ENCODE measurements around the gene VSIR. TPM values are rescaled to one million over a fixed set of nuclear protein-coding genes. Genes with fewer than 3 reads are reported as not detected.

Gene VSIR
- total RNA-seq, 1 donor from 2014 or later, result 65.6 TPM

GRCh38 chr10:71806704-71807556 is 33.6 kb upstream of the VSIR start:
- no peak for DNase-seq (ENCODE audit: low spot score)

DNA sequence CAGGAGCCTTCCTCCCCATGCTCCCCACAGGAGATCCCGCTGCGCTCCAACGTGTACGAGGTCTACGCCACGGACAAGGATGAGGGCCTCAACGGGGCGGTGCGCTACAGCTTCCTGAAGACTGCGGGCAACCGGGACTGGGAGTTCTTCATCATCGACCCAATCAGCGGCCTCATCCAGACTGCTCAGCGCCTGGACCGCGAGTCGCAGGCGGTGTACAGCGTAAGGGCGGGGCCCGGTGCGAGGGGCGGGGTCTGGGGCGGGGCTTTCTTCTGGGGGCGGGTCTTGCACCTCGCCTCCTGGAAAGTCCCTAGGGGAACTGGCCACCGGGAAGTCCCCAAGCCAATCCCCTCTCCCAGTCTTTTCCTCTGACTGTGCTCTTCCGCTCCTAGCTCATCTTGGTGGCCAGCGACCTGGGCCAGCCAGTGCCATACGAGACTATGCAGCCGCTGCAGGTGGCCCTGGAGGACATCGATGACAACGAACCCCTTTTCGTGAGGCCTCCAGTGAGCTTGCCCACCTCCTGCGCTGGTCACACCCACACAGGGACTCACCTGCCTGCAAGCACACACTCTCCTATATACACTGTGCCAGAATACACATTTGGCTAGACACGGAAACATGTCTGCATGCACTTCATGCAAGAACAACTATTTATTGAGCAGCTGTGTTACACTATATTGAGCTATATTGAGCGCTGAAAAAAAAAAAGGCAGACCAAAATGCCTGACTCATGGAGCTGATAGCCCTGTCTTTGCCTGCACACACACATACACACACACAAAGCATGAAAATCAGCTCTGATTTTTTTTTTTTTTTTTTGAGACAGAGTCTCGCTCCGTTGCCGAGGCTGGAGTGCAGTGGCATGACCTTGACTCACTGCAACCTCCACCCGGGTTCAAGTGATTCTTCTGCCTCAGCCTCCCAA is 32.7 kb upstream of the VSIR start:
- DNase-seq (ENCODE audit: low spot score), result no peak

- DNase-seq (ENCODE audit: low spot score), result no peak
These were observed 30.8 kb upstream of the VSIR start for GRCh38 chr10:71804077-71804476.

- no peak for DNase-seq (ENCODE audit: low spot score)
These were observed 29.6 kb upstream of the VSIR start for GRCh38 chr10:71802715-71803488.

DNA sequence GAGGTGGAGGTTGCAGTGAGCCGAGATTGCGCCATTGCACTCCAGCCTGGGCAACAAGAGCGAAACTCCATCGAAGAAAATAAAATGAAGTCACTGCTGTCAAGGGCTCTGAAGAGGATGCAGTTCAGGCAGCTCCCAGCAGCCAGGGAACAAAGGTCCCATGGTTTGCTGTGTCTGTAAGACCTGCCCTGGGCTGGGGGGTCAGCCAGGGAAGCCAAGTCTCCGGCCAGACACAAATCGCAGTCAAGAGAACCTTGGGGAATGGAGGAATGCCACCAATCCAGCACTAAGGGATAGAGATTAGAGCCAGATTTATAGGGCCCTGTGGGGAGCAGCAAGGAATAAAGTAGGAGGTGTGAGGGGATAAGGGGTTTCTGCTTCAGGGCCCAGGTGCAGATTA is 28.9 kb upstream of the VSIR start:
- no peak for DNase-seq (ENCODE audit: low spot score)

- no peak for DNase-seq (ENCODE audit: low spot score)
These were observed 28.0 kb upstream of the VSIR start for GRCh38 chr10:71801361-71801760.

- no peak for DNase-seq (ENCODE audit: low spot score)
These were observed 26.5 kb upstream of the VSIR start for GRCh38 chr10:71799608-71800453.

DNA sequence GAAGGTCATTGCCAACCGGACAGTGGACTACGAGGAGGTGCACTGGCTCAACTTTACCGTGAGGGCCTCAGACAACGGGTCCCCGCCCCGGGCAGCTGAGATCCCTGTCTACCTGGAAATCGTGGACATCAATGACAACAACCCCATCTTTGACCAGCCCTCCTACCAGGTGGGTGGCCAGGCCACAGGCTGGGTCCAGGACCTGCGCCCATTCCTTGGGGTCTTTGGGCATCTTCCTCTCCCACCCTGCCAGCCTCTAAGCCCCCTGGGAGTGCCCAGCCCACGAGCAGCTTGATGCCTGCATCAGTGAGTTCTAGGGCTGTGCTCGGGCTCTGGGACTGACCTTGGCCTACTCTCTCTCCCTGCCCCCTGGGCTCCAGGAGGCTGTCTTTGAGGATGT is 25.8 kb upstream of the VSIR start:
- no peak for DNase-seq (ENCODE audit: low spot score)

DNA sequence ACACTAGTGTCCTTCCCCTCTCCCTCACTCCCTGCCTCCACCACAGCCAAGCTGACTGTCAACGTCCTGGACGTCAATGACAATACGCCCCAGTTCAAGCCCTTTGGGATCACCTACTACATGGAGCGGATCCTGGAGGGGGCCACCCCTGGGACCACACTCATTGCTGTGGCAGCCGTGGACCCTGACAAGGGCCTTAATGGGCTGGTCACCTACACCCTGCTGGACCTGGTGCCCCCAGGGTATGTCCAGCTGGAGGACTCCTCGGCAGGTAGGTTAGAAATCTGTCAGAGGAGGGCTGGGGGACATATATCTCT is 24.9 kb upstream of the VSIR start:
- no peak for DNase-seq (ENCODE audit: low spot score)

- DNase-seq (ENCODE audit: low spot score), result no peak
These were observed 24.4 kb upstream of the VSIR start for GRCh38 chr10:71797533-71798307.

DNA sequence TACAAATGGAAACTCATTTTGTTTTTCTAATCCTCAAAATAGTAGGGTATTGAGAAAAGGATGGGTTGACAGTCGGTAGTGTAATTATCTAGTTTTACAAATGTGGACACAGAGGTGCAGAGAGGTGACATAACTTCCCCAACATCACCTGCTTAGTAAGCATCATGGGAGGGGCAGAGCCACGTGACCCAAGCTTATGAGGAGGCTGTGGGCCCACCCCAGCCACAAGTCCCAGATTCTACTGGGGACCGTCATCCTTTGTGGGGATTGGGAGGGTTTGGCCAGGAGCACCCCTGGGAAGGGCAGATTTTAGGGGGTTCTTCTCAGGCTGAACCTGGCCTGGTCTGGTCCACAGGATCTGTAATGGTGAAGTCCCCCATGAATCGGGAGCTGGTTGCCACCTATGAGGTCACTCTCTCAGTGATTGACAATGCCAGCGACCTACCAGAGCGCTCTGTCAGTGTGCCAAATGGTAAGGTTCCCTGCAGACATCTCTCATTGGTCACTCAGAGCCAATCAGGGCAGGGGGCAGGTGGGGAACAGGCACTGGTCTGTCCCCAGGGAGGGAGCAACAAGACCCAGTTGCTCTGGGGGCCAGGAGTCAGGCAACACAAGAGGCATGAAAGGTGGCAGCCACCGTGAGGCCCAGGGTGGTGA is 23.6 kb upstream of the VSIR start:
- DNase-seq (ENCODE audit: low spot score), result no peak

DNA sequence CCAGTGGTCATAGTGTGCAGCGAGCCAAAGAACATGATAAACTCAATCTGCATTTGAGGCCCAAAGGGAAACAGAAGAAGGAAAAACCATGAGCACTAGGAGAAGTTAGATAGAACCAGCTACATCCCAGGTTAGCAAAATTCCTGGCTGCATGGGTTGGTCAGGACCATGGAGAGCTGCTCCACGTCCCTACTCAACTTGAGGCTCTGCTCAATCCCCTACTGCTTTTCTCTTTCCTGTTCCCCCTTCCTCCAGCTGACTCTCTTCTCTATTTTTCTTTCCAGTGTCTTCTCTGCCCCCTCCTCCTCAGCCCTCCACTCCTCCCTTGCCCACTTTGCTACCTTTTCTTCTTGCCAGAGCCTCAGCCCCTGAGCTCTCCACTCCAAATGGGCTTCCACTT is 21.9 kb upstream of the VSIR start:
- no peak for DNase-seq (ENCODE audit: low spot score)

DNA sequence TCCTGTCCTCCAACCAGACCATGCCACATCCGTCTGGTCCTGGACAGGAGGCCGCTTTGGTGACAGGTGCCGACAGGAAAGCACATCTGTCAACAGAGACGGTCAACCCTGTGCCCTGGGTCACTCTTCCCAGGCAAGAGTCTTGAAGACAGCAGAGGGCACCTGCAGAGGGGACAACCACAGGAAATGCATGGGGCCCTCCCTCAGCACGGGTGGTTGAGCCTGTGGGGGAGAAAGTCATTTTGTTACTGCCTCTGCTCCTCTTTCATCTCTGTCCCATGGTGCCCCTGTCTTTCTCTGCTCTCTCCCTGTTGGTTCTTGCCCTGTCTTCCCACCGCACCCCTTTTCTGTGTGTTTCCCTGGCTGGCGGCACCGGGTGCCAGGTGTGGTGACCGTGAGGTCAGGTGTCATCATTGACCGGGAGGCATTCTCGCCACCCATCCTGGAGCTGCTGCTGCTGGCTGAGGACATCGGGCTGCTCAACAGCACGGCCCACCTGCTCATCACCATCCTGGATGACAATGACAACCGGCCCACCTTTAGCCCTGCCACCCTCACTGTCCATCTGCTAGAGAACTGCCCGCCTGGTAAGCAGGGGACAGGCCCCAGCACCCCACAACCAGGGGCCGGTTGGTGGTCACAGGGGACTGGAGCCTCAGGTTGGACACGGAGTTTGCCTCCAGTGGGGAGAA is 17.6 kb upstream of the VSIR start:
- no peak for DNase-seq (ENCODE audit: low spot score)

GRCh38 chr10:71789871-71790270 is 16.6 kb upstream of the VSIR start:
- no peak for DNase-seq (ENCODE audit: low spot score)

DNA sequence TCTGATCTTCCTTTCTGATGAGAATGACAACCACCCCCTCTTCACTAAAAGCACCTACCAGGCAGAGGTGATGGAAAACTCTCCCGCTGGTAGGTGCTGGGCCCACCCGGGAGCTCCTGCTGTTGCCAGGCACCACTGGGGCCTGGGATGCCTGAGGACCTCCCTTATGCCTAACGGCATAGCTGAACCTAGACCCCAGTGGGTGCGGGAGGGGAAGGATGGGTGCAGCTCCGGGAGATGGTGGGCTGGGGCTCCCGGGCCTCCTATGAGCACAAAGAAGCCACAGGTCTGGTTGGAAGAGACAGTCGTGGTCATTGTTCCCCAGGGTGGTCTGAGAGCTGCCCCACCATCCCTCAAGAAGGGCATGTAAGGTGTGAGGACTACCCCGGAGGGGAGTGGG is 15.6 kb upstream of the VSIR start:
- DNase-seq (ENCODE audit: low spot score), result no peak

DNA sequence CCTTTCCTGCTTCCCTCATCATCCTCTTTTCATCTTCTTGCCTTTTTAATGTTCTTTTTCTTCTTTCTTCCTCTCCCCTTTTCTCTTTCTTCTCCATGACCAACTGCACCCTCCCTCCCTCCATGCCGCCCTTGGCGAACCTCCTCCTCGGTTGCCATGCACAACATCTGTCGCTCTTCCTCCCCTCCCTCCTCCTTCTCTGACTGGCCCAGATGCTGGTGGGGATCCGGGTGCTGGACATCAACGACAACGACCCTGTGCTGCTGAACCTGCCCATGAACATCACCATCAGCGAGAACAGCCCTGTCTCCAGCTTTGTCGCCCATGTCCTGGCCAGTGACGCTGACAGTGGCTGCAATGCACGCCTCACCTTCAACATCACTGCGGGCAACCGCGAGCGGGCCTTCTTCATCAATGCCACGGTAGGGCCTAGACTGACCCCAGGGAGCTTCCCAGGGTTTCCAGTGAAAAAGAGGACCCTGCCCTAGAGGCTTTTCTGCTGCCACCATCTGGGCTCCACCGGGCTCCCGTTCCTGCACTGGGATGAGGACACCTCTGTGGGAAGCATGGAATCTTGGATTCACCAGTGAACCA is 11.5 kb upstream of the VSIR start:
- DNase-seq (ENCODE audit: low spot score), result no peak

- no peak for DNase-seq (ENCODE audit: low spot score)
These were observed 10.8 kb upstream of the VSIR start for GRCh38 chr10:71783917-71784678.

GRCh38 chr10:71782917-71783490 is 9.7 kb upstream of the VSIR start:
- no peak for DNase-seq (ENCODE audit: low spot score)

All from ureter (tissue), 1 donor.